SK-N-SH treated with all-trans-retinoic acid at 6 μM for 48 hours (cell line): ENCODE measurements around the gene ASB10.

Source experiments
- ARNTL ChIP-seq: fragments of 450-650 bp; formaldehyde crosslinking; IDR thresholded peaks from 2 replicates; pipeline ENCODE4 v1.5.0; 2020; ENCODE audit warnings: low read depth, mild to moderate bottlenecking, moderate library complexity, borderline replicate concordance
- GLIS3 ChIP-seq: fragments of 250-450 bp; sonication (Bioruptor Pico); IDR thresholded peaks from 2 replicates; pipeline ENCODE4 v1.5.0; 2020; ENCODE audit warnings: mild to moderate bottlenecking, moderate library complexity
- OSR1 ChIP-seq: fragments of 250-450 bp; sonication (Bioruptor Pico); IDR thresholded peaks from 2 replicates; pipeline ENCODE4 v1.8.0; 2022; ENCODE audit warnings: moderate library complexity, mild to moderate bottlenecking, inconsistent platforms
- PPARA ChIP-seq: fragments of 250-450 bp; sonication (Bioruptor Pico); IDR thresholded peaks from 2 replicates; pipeline ENCODE4 v1.5.0; 2020; ENCODE audit warnings: mild to moderate bottlenecking, borderline replicate concordance
- ZFP3 ChIP-seq: fragments of 250-450 bp; sonication (Bioruptor Pico); IDR thresholded peaks from 2 replicates; pipeline ENCODE4 v1.5.0; 2020; ENCODE audit warnings: mild to moderate bottlenecking, moderate library complexity
- ZNF565 ChIP-seq: fragments of 450-650 bp; formaldehyde crosslinking; conservative IDR thresholded peaks from 2 replicates; pipeline ENCODE4 v1.5.0; 2020; ENCODE audit warnings: low read depth, mild to moderate bottlenecking, moderate library complexity
- TF ChIP-seq, protein P1 (sequence below): fragments of 250-450 bp; sonication (Bioruptor Pico); IDR thresholded peaks from 2 replicates; pipeline ENCODE4 v1.5.1; 2020; ENCODE audit warnings: low read depth, mild to moderate bottlenecking, moderate library complexity
- TF ChIP-seq, protein P2 (sequence below): fragments of 250-450 bp; sonication (Bioruptor Pico); IDR thresholded peaks from 2 replicates; pipeline ENCODE4 v1.8.0; 2020; ENCODE audit warnings: mild to moderate bottlenecking, moderate library complexity, borderline replicate concordance
- TF ChIP-seq, protein P3 (sequence below): fragments of 250-450 bp; sonication (Bioruptor Pico); IDR thresholded peaks from 2 replicates; pipeline ENCODE4 v1.5.0; 2020; ENCODE audit warnings: mild to moderate bottlenecking, moderate library complexity
- TF ChIP-seq, protein P4 (sequence below): fragments of 250-450 bp; sonication (Bioruptor Pico); IDR thresholded peaks from 2 replicates; pipeline ENCODE4 v1.5.1; 2021; ENCODE audit warnings: mild to moderate bottlenecking, moderate library complexity

DNA sequence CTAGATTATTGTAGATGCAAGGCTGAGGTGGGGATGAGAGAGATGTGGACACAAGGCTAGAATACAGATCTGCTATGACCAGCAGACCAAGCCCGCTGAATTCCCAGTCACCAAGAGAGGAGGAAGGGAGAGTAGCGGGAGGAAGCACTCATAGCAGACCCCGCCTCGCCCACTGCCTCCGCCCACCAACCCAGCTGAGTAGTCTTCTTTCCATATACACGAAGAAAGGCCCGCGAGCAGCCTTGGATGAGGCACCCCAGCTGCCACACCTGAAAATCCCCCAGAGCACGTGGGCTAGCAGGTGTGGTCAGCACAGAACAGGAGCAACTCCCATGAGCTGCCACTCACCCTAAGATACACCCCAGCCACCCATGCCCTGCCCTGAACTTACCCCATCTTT lies 31.1 kb upstream of the ASB10 start:
- TF ChIP-seq ARNTL (CRISPR knock-in tag), result no peak
- TF ChIP-seq, protein P1, sequence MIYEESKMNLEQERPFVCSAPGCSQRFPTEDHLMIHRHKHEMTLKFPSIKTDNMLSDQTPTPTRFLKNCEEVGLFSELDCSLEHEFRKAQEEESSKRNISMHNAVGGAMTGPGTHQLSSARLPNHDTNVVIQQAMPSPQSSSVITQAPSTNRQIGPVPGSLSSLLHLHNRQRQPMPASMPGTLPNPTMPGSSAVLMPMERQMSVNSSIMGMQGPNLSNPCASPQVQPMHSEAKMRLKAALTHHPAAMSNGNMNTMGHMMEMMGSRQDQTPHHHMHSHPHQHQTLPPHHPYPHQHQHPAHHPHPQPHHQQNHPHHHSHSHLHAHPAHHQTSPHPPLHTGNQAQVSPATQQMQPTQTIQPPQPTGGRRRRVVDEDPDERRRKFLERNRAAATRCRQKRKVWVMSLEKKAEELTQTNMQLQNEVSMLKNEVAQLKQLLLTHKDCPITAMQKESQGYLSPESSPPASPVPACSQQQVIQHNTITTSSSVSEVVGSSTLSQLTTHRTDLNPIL, result no peak
- TF ChIP-seq, protein P2, sequence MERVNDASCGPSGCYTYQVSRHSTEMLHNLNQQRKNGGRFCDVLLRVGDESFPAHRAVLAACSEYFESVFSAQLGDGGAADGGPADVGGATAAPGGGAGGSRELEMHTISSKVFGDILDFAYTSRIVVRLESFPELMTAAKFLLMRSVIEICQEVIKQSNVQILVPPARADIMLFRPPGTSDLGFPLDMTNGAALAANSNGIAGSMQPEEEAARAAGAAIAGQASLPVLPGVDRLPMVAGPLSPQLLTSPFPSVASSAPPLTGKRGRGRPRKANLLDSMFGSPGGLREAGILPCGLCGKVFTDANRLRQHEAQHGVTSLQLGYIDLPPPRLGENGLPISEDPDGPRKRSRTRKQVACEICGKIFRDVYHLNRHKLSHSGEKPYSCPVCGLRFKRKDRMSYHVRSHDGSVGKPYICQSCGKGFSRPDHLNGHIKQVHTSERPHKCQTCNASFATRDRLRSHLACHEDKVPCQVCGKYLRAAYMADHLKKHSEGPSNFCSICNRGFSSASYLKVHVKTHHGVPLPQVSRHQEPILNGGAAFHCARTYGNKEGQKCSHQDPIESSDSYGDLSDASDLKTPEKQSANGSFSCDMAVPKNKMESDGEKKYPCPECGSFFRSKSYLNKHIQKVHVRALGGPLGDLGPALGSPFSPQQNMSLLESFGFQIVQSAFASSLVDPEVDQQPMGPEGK (CRISPR knock-in tag), result no peak
- TF ChIP-seq, protein P3, sequence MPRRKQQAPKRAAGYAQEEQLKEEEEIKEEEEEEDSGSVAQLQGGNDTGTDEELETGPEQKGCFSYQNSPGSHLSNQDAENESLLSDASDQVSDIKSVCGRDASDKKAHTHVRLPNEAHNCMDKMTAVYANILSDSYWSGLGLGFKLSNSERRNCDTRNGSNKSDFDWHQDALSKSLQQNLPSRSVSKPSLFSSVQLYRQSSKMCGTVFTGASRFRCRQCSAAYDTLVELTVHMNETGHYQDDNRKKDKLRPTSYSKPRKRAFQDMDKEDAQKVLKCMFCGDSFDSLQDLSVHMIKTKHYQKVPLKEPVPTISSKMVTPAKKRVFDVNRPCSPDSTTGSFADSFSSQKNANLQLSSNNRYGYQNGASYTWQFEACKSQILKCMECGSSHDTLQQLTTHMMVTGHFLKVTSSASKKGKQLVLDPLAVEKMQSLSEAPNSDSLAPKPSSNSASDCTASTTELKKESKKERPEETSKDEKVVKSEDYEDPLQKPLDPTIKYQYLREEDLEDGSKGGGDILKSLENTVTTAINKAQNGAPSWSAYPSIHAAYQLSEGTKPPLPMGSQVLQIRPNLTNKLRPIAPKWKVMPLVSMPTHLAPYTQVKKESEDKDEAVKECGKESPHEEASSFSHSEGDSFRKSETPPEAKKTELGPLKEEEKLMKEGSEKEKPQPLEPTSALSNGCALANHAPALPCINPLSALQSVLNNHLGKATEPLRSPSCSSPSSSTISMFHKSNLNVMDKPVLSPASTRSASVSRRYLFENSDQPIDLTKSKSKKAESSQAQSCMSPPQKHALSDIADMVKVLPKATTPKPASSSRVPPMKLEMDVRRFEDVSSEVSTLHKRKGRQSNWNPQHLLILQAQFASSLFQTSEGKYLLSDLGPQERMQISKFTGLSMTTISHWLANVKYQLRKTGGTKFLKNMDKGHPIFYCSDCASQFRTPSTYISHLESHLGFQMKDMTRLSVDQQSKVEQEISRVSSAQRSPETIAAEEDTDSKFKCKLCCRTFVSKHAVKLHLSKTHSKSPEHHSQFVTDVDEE (CRISPR knock-in tag), result no peak
- TF ChIP-seq ZNF565 (CRISPR knock-in tag), result no peak
- TF ChIP-seq OSR1 (CRISPR knock-in tag), result no peak
- TF ChIP-seq GLIS3 (CRISPR knock-in tag), result no peak
- TF ChIP-seq PPARA (CRISPR knock-in tag), result no peak
- TF ChIP-seq ZFP3 (CRISPR knock-in tag), result no peak
- TF ChIP-seq, protein P4, sequence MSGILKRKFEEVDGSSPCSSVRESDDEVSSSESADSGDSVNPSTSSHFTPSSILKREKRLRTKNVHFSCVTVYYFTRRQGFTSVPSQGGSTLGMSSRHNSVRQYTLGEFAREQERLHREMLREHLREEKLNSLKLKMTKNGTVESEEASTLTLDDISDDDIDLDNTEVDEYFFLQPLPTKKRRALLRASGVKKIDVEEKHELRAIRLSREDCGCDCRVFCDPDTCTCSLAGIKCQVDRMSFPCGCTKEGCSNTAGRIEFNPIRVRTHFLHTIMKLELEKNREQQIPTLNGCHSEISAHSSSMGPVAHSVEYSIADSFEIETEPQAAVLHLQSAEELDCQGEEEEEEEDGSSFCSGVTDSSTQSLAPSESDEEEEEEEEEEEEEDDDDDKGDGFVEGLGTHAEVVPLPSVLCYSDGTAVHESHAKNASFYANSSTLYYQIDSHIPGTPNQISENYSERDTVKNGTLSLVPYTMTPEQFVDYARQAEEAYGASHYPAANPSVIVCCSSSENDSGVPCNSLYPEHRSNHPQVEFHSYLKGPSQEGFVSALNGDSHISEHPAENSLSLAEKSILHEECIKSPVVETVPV, result no peak
